LNCAP (cell line): ENCODE data around the gene ALKBH7.

Experiments
- CTCF ChIP-seq: fragments of 450-650 bp; IDR thresholded peaks from 2 replicates; pipeline ENCODE4 v1.5.1; 2017; ENCODE audit warnings: mild to moderate bottlenecking

The ALKBH7 gene

GRCh38 chr19:6413721-6414643 lies 41.4 kb downstream of the ALKBH7 start:
- TF ChIP-seq CTCF, result no peak

GRCh38 chr19:6414793-6415590 lies 42.4 kb downstream of the ALKBH7 start:
- no peak for TF ChIP-seq CTCF

GRCh38 chr19:6415591-6416190 lies 43.1 kb downstream of the ALKBH7 start:
- TF ChIP-seq CTCF, result no peak

GRCh38 chr19:6416658-6417405 lies 44.2 kb downstream of the ALKBH7 start:
- no peak for TF ChIP-seq CTCF

- TF ChIP-seq CTCF, result peak; percentile 54
These were observed 45.3 kb downstream of the ALKBH7 start for GRCh38 chr19:6417713-6418561.

- TF ChIP-seq CTCF, result no peak
These were observed 46.0 kb downstream of the ALKBH7 start for GRCh38 chr19:6418562-6418932.
